Glutamatergic neuron (in vitro differentiated cells): ENCODE measurements around the gene GNB5. TPM values are rescaled to one million over a fixed set of nuclear protein-coding genes. Genes with fewer than 3 reads are reported as not detected.
A peak's percentile ranks its signal among the peaks of the same experiment; 100 is the strongest.

Experiments
- DNase-seq: peaks from one replicate; pipeline ENCODE4 v3.0.0; 2022
- H3K27ac Mint-ChIP-seq: one replicate; pipeline ENCODE4 v1.8.0; 2020; ENCODE audit warnings: mild to moderate bottlenecking, mixed read lengths, inconsistent platforms; ENCODE audit not compliant: unreplicated experiment
- H3K27me3 Mint-ChIP-seq: one replicate; pipeline ENCODE4 v1.8.0; 2020; ENCODE audit warnings: mild to moderate bottlenecking, moderate library complexity, mixed read lengths, inconsistent platforms; ENCODE audit not compliant: unreplicated experiment
- H3K36me3 Mint-ChIP-seq: one replicate; pipeline ENCODE4 v1.8.0; 2020; ENCODE audit warnings: mild to moderate bottlenecking, mixed read lengths, inconsistent platforms; ENCODE audit not compliant: unreplicated experiment
- H3K4me1 Mint-ChIP-seq: one replicate; pipeline ENCODE4 v1.8.0; 2020; ENCODE audit warnings: mild to moderate bottlenecking, low read depth, mixed read lengths, inconsistent platforms; ENCODE audit not compliant: unreplicated experiment
- H3K4me3 Mint-ChIP-seq: one replicate; pipeline ENCODE4 v1.8.0; 2020; ENCODE audit warnings: mild to moderate bottlenecking, mixed read lengths, inconsistent platforms; ENCODE audit not compliant: unreplicated experiment
- H3K9me3 Mint-ChIP-seq: one replicate; pipeline ENCODE4 v1.8.0; 2020; ENCODE audit warnings: mild to moderate bottlenecking, moderate library complexity, mixed read lengths, inconsistent platforms; ENCODE audit not compliant: unreplicated experiment
- CTCF ChIP-seq: fragments of 200-600 bp; sonication (generic); IDR thresholded peaks from one replicate; pipeline ENCODE4 v1.5.0; 2021; ENCODE audit not compliant: partially characterized antibody, unreplicated experiment
- total RNA-seq: library from RNA; stranded (reverse); fragmentation: NEBNext Ultra II Directional; extraction: Animal tissue kit (Norgen Biotek cat#: 25700); gene quantifications from one replicate; pipeline ENCODE4 v1.2.1, GENCODE V29; 2021; ENCODE audit not compliant: unreplicated experiment

Gene GNB5
- total RNA-seq, 1 donor from 2014 or later, result 28.4 TPM

DNA sequence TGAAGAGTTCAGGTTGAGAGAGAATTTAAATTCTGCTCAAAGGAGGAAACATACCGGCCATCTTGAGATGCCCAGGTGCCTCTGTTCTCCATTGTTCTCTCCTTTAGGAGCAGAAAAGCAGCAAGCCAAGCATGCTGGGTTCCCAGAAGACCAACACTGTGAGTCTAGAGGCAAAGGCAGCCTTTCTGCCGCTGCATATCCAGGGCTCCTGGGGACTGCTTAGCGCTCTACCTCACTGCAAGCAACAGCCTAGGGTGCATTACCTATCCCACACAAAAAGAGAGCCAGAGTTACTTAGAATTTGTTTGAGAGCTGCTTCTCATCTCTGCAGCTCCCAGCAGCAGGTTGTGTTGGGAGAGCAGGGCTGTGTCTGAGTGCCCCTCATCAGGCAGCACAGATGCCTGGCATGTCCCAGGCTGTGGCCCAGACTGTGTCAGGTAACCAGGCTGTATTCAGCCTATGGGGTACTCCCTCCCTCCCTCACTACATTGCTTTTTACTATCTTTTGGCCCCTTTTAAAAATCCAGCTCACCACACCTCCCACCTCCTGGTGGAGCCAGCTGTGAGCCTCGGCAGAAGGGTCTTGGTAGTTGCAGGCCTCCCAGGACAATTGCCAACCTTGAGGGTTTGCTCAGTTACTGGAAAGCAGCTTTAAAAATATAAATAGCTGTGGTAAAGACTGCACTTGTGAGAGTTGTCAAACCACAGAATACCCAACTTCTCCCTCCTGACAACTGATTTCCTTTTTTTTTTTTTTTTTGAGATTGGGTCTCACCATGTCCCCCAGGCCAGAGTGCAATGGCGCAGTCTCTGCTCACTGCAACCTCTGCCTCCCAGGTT, 108.8 kb downstream of the GNB5 start:
- no peak overlapping the region for H3K4me3 Mint-ChIP-seq
- H3K9me3 Mint-ChIP-seq, result no peaks in the 10 kb centered on the region
- H3K27me3 Mint-ChIP-seq, result no peaks in the 10 kb centered on the region
- TF ChIP-seq CTCF, result no peak
- H3K4me1 Mint-ChIP-seq, result peaks cover 5% of the 10 kb centered on the region
- no peaks in the 10 kb centered on the region for H3K36me3 Mint-ChIP-seq
- no peak overlapping the region for H3K27ac Mint-ChIP-seq
- no peak for DNase-seq

DNA sequence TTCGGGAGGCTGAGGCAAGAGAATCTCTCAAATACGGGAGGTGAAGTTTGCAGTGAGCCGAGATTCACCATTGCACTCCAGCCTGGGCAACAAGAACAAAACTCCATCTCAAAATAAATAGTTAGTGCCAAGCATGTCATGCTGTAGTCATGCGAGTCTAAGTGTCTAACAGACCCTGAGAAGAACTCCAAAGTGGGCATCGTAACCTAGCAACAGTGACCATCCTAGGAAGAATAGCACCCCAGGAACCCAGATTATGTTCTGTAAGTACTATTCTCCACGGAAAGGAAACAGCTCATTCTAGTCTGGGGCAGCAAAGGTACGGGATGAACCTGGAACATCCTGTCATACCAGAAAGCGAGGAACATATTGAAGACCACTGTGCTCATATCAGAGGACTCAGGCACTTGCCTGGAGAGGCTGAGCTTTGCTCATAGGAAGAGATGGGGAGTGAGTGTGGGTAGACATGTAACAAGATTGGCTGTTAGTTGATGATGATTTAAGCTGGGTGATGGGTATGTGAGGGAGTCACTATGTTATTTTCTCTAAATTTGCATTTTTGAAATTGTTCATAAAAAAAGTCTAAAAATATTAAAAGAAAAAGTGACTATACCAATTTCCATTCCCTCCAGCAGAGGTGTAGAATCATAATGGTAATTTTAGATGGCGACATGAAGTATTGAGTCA, 110.3 kb downstream of the GNB5 start:
- H3K9me3 Mint-ChIP-seq, result no peaks in the 10 kb centered on the region
- no peaks in the 10 kb centered on the region for H3K36me3 Mint-ChIP-seq
- TF ChIP-seq CTCF, result no peak
- H3K27me3 Mint-ChIP-seq, result peaks cover 3% of the 10 kb centered on the region
- DNase-seq, result no peak
- no peak overlapping the region for H3K27ac Mint-ChIP-seq
- H3K4me3 Mint-ChIP-seq, result no peak overlapping the region
- H3K4me1 Mint-ChIP-seq, result peaks cover 10% of the 10 kb centered on the region

- Mint-ChIP-seq H3K27ac (no peak overlapping the region), H3K4me1 (peaks cover 16% of the 10 kb centered on the region), H3K4me3 (no peak overlapping the region), H3K36me3 (no peaks in the 10 kb centered on the region), H3K9me3 (no peaks in the 10 kb centered on the region), H3K27me3 (peaks cover 5% of the 10 kb centered on the region)
- no peak for TF ChIP-seq CTCF
- DNase-seq, result no peak
These were observed 111.2 kb downstream of the GNB5 start for GRCh38 chr15:52080031-52080430.

GRCh38 chr15:52078876-52079700, 112.1 kb downstream of the GNB5 start:
- peaks cover 5% of the 10 kb centered on the region for H3K27me3 Mint-ChIP-seq
- H3K4me3 Mint-ChIP-seq, result no peak overlapping the region
- H3K4me1 Mint-ChIP-seq, result peaks cover 18% of the 10 kb centered on the region
- no peak overlapping the region for H3K27ac Mint-ChIP-seq
- no peaks in the 10 kb centered on the region for H3K9me3 Mint-ChIP-seq
- H3K36me3 Mint-ChIP-seq, result no peaks in the 10 kb centered on the region
- DNase-seq, result peak; percentile 94
- TF ChIP-seq CTCF, result peak; percentile 85
